K562 (cell line): Measurements from ENCODE around the gene DYNC1I1. TPM values are rescaled to one million over a fixed set of nuclear protein-coding genes. Genes with fewer than 3 reads are reported as not detected.

Source experiments
- ATAC-seq: fragments of 200-7000 bp; cut with Tn5 transposase; 3 replicates; pipeline ENCODE4 v1.9.1; 2020; ENCODE audit warnings: moderate library complexity
- BruUV-seq: library from RNA; stranded (reverse); fragments of 400-500 nt; replicated peaks from 2 replicates; lab custom pipeline; 2021; lab: Mats Ljungman, UMichigan
- CTCF ChIA-PET: fragments of 300-600 bp; formaldehyde crosslinking; extraction: SDS; loops from one replicate; lab custom pipeline; 2021; ENCODE audit warnings: low intra/inter-chr PET ratio; lab: Yijun Ruan, JAX
- POLR2A ChIA-PET: fragments of 300-600, 350-650 bp; sonication (Branson Sonifier 250); formaldehyde crosslinking; extraction: SDS; loops from one replicate; lab custom pipeline; 2021; ENCODE audit warnings: antibody characterized with exemption, inconsistent platforms; lab: Yijun Ruan, JAX
- DNase-seq, 4 experiments: peaks; one replicate each; pipeline versions ENCODE4 v3.0.0 to v3.0.0-alpha.2; 2011 to 2018; ENCODE audit warnings: low spot score in 3 of 4, mixed read lengths in 3 of 4; ENCODE audit errors: extremely low read depth in 1 of 4
- FAIRE-seq: peaks from 2 replicates; lab custom pipeline; 2011; peaks lifted over from hg19 to GRCh38; lab: Jason Lieb, UNC
- H2AFZ ChIP-seq: 2 replicates; pipeline ENCODE4 v1.6.0; 2011; ENCODE audit warnings: low read depth, low read length, control low read depth, inconsistent platforms
- H3K27ac ChIP-seq: fragments of 200-600 bp; 3 replicates; pipeline ENCODE4 v1.8.0; 2011; ENCODE audit warnings: low read depth, mild to moderate bottlenecking, control low read depth, inconsistent platforms, low read length, moderate library complexity, mixed read lengths; ENCODE audit errors: extremely low read depth
- H3K27me3 ChIP-seq, 2 experiments: fragments of 300-600 bp in 1 of 2; 2 replicates in 1 of 2; 3 replicates in 1 of 2; pipeline versions ENCODE4 v1.6.0 to v1.8.0; 2011; ENCODE audit warnings: inconsistent platforms in 2 of 2, low read length in 2 of 2, mild to moderate bottlenecking in 1 of 2, mixed read lengths in 1 of 2, moderate library complexity in 1 of 2; ENCODE audit not compliant: control insufficient read depth in 2 of 2, insufficient read depth in 2 of 2
- H3K36me3 ChIP-seq: fragments of 300-600 bp; 3 replicates; pipeline ENCODE4 v1.8.0; 2011; ENCODE audit warnings: mild to moderate bottlenecking, low read length, inconsistent platforms; ENCODE audit not compliant: control insufficient read depth, insufficient read depth
- H3K4me1 ChIP-seq, 2 experiments: fragments of 200-600 bp in 1 of 2; replicated peaks in 1 of 2; 2 replicates in 1 of 2; 3 replicates in 1 of 2; pipeline versions ENCODE4 v1.5.1 to v1.8.0; 2011; ENCODE audit warnings: inconsistent platforms in 2 of 2, low read length in 2 of 2, mild to moderate bottlenecking in 1 of 2, mixed read lengths in 1 of 2, moderate library complexity in 1 of 2; ENCODE audit not compliant: control insufficient read depth in 2 of 2, insufficient read depth in 2 of 2
- H3K4me2 ChIP-seq: 2 replicates; pipeline ENCODE4 v1.6.1; 2011; ENCODE audit warnings: low read length, control low read depth, inconsistent platforms, mixed read lengths; ENCODE audit not compliant: insufficient read depth
- H3K4me3 ChIP-seq: fragments of 200-600 bp; sonication (generic), shearing (Covaris generic); 2 replicates; pipeline ENCODE4 v1.5.1; 2016; ENCODE audit warnings: control low read depth, inconsistent platforms
- H3K79me2 ChIP-seq: fragments of 200-600 bp; 3 replicates; pipeline ENCODE4 v1.8.0; 2011; ENCODE audit warnings: low read length, inconsistent platforms; ENCODE audit not compliant: control insufficient read depth, insufficient read depth
- H3K9ac ChIP-seq, 2 experiments: 2 replicates each; pipeline versions ENCODE4 v1.6.0 to v1.6.1; 2011; ENCODE audit warnings: low read depth in 2 of 2, low read length in 2 of 2, control low read depth in 1 of 2, inconsistent platforms in 1 of 2, mild to moderate bottlenecking in 1 of 2, mixed read lengths in 1 of 2; ENCODE audit not compliant: insufficient read depth in 1 of 2
- H3K9me1 ChIP-seq: one replicate; pipeline ENCODE4 v1.6.0; 2011; ENCODE audit warnings: inconsistent platforms, mild to moderate bottlenecking, low read length, moderate library complexity; ENCODE audit not compliant: control insufficient read depth, insufficient read depth
- H3K9me3 ChIP-seq: replicated peaks from 2 replicates; pipeline ENCODE4 v1.5.1; 2011; ENCODE audit warnings: low read depth, low read length, inconsistent platforms; ENCODE audit not compliant: control insufficient read depth, insufficient read depth
- H4K20me1 ChIP-seq: replicated peaks from 2 replicates; pipeline ENCODE4 v1.6.1; 2011; ENCODE audit warnings: low read length, inconsistent platforms, mixed read lengths; ENCODE audit not compliant: control insufficient read depth, insufficient read depth
- ARID4B ChIP-seq: sonication (generic); formaldehyde crosslinking; IDR thresholded peaks from 2 replicates; pipeline ENCODE4 v1.8.0; 2022; ENCODE audit warnings: mild to moderate bottlenecking, missing genetic modification reagents
- HDGF ChIP-seq: fragments of 450-650 bp; IDR thresholded peaks from 2 replicates; pipeline ENCODE4 v1.6.1; 2016
- PTBP1 ChIP-seq: fragments of 200-400 bp; formaldehyde crosslinking; IDR thresholded peaks from 2 replicates; pipeline ENCODE4 v1.6.1; 2017; ENCODE audit warnings: low read depth, low read length
- SRSF9 ChIP-seq: fragments of 200-400 bp; formaldehyde crosslinking; IDR thresholded peaks from 2 replicates; pipeline ENCODE4 v1.6.1; 2017; ENCODE audit warnings: low read depth, low read length, borderline replicate concordance
- ZBTB11 ChIP-seq, 3 experiments: fragments of 200-800 bp in 1 of 3; fragments of 250-450 bp in 1 of 3; fragments of 450-650 bp in 1 of 3; sonication (Bioruptor Pico) in 1 of 3; sonication (Bioruptor generic) in 1 of 3; formaldehyde crosslinking in 1 of 3; IDR thresholded peaks; 2 replicates each; pipeline versions ENCODE4 v1.6.1 to v1.8.0; 2016 to 2022; ENCODE audit warnings: mild to moderate bottlenecking in 2 of 3, missing genetic modification characterization in 2 of 3, missing compliant biosample characterization in 1 of 3, moderate library complexity in 1 of 3
- ZNF407 ChIP-seq: fragments of 450-650 bp; IDR thresholded peaks from 2 replicates; pipeline ENCODE4 v1.6.1; 2016; ENCODE audit warnings: low read depth
- in situ Hi-C: fragments of 300-500 bp; cut with MboI; formaldehyde crosslinking; loops from 4 replicates; pipeline ENCODE4 v1.15.0; 2018; ENCODE audit warnings: inconsistent platforms, mixed read lengths
- intact Hi-C: fragments of 100-400 bp; cut with micrococcal nuclease; formaldehyde crosslinking; loops from 2 replicates; pipeline ENCODE4 v1.14.2; 2022
- polyA plus RNA-seq, 8 experiments: library from polyadenylated mRNA; depleted of rRNA in 4 of 8; stranded (reverse) in 5 of 8; unstranded in 3 of 8; fragments of >200 nt; fragmentation: Nextera tagmentation in 2 of 8; fragmentation: Illumina TruSeq in 1 of 8; extraction: Ambion mirVana in 2 of 8; extraction: Trizol in 1 of 8; gene quantifications; 2 replicates each; pipeline versions ENCODE4 v1.2.1 to v1.2.3, GENCODE V29; 2011 to 2014; ENCODE audit warnings: inconsistent platforms in 1 of 8, missing spikeins in 1 of 8
- total RNA-seq, 7 experiments: library from RNA; depleted of rRNA in 6 of 7; stranded (reverse); fragments of >200 nt in 6 of 7; fragmentation: Illumina TruSeq in 2 of 7; extraction: Trizol in 2 of 7; gene quantifications; 2 replicates each; pipeline versions ENCODE4 v1.2.1 to v1.2.3, GENCODE V29; 2011 to 2021; ENCODE audit warnings: low replicate concordance in 1 of 7

The DYNC1I1 gene
- total and polyA plus RNA-seq, 9 of the 15 experiments (the other 6 are each of a cell fraction or from before 2014, with no cell fraction given), result 0.22 to 1.5 (median 0.44) TPM

DNA sequence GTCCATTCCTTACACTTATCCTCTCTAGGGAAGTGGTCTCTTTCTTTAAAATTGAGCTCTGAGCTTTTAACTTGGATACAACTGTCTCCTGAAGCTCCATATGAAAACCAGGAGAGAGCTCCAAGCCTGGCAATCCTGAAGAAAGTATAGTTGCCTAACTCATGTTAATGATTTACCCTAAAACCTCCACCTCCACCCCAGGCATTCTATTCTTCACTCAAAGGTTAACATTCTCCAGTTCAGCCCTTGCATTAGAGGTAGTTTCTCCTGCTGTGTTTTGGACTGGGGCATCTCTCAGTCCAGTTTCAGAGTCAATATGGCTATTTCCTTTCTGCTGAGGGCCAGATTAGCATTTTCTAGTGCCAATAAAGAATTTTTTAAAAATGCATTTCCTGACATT lies 354.0 kb downstream of the DYNC1I1 start:
- ChIA-PET CTCF (no interaction called here), POLR2A (no interaction called here)
- no peaks in the 10 kb centered on the region for H3K9me1 ChIP-seq
- H2AFZ ChIP-seq, result no peak overlapping the region
- H3K4me2 ChIP-seq, result no peak overlapping the region
- DNase-seq, result no peak
- H3K79me2 ChIP-seq, result no peaks in the 10 kb centered on the region
- in situ Hi-C loops (no loop called here), intact Hi-C loops (no loop called here)
- no peak overlapping the region for H3K9ac ChIP-seq
- no peak for FAIRE-seq
- ATAC-seq, result no peak
- H3K27ac ChIP-seq, result no peak overlapping the region
- no peaks in the 10 kb centered on the region for H4K20me1 ChIP-seq
- no peaks in the 10 kb centered on the region for H3K27me3 ChIP-seq
- no peaks in the 10 kb centered on the region for H3K4me1 ChIP-seq
- H3K36me3 ChIP-seq, result peaks cover 22% of the 10 kb centered on the region; the same call in 1 of the 3 replicates
- no TSS peak for BruUV-seq
- H3K9me3 ChIP-seq, result no peaks in the 10 kb centered on the region
- no peak overlapping the region for H3K4me3 ChIP-seq
- no peak for TF ChIP-seq HDGF
- TF ChIP-seq PTBP1, result no peak
- TF ChIP-seq ZNF407, result no peak
- TF ChIP-seq ZBTB11 (CRISPR knock-in tag; IDR thresholded peaks at IDR 0.05), result no peak
- no peak for TF ChIP-seq SRSF9
- TF ChIP-seq ARID4B (CRISPR knock-in tag), result no peak
